Mucosa of stomach (tissue), 1 donor: Measurements from ENCODE around the gene GARIN3.

Source experiments
- H3K27me3 ChIP-seq: one replicate; pipeline ENCODE4 v1.7.0; 2013; ENCODE audit warnings: mild to moderate bottlenecking, low read length; ENCODE audit not compliant: control insufficient read depth, insufficient read depth
- H3K36me3 ChIP-seq: one replicate; pipeline ENCODE4 v1.7.0; 2013; ENCODE audit warnings: low read length; ENCODE audit not compliant: control insufficient read depth, insufficient read depth
- H3K4me1 ChIP-seq: one replicate; pipeline ENCODE4 v1.7.0; 2013; ENCODE audit warnings: mild to moderate bottlenecking, low read length; ENCODE audit not compliant: control insufficient read depth, insufficient read depth
- H3K4me3 ChIP-seq: one replicate; pipeline ENCODE4 v1.7.0; 2013; ENCODE audit warnings: low read length
- H3K9ac ChIP-seq: one replicate; pipeline ENCODE4 v1.7.0; 2013; ENCODE audit warnings: mild to moderate bottlenecking, low read length, moderate library complexity
- H3K9me3 ChIP-seq: one replicate; pipeline ENCODE4 v1.7.0; 2013; ENCODE audit warnings: mild to moderate bottlenecking, low read length, moderate library complexity; ENCODE audit not compliant: control insufficient read depth
- donor health status: Pancreatic carcinoma.

GARIN3 gene

GRCh38 chr5:157121709-157122108, 44.4 kb downstream of the GARIN3 start:
- no peaks in the 10 kb centered on the region for H3K27me3 ChIP-seq
- H3K9me3 ChIP-seq, result no peaks in the 10 kb centered on the region

GRCh38 chr5:157120102-157120501, 46.0 kb downstream of the GARIN3 start:
- no peaks in the 10 kb centered on the region for H3K36me3 ChIP-seq
- no peak overlapping the region for H3K4me3 ChIP-seq
- H3K9me3 ChIP-seq, result no peaks in the 10 kb centered on the region
- no peak overlapping the region for H3K9ac ChIP-seq
- H3K4me1 ChIP-seq, result no peaks in the 10 kb centered on the region
- H3K27me3 ChIP-seq, result no peaks in the 10 kb centered on the region

More at GRCh38 chr5:157121709-157122108, 44.4 kb downstream of the GARIN3 start:
- Histone ChIP-seq H3K36me3 (no peaks in the 10 kb centered on the region), H3K4me1 (no peaks in the 10 kb centered on the region), H3K9ac (no peak overlapping the region), H3K4me3 (no peak overlapping the region)

- Histone ChIP-seq H3K27me3 (no peaks in the 10 kb centered on the region), H3K9ac (no peak overlapping the region), H3K9me3 (no peaks in the 10 kb centered on the region), H3K4me1 (no peaks in the 10 kb centered on the region), H3K36me3 (no peaks in the 10 kb centered on the region), H3K4me3 (no peak overlapping the region)
These were observed 49.5 kb downstream of the GARIN3 start for GRCh38 chr5:157116483-157116954.

DNA sequence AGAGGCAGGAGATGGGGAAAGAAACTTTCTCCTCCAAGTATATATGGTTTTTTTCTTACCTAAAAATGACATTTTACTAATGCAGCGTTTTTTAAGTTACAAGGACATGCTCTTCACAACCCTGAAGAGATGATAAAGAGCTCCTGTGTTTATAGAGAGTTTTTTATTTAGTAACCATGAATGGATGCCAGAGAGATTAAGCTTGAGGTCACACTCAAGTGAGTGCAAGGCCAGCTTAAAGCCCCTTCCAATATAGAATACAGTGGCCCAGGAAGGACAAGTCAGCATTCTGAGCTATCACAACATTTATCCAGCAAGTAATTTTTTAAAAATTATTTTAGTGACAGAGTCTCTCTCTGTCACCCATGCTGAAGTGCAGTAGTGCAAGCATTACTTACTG, 50.6 kb downstream of the GARIN3 start:
- Histone ChIP-seq H3K4me3 (no peak overlapping the region), H3K4me1 (no peaks in the 10 kb centered on the region), H3K9me3 (no peaks in the 10 kb centered on the region), H3K36me3 (no peaks in the 10 kb centered on the region), H3K9ac (no peak overlapping the region), H3K27me3 (no peaks in the 10 kb centered on the region)

GRCh38 chr5:157115012-157115411, 51.1 kb downstream of the GARIN3 start:
- Histone ChIP-seq H3K9ac (no peak overlapping the region), H3K9me3 (no peaks in the 10 kb centered on the region), H3K27me3 (no peaks in the 10 kb centered on the region), H3K36me3 (no peaks in the 10 kb centered on the region), H3K4me1 (no peaks in the 10 kb centered on the region), H3K4me3 (no peak overlapping the region)

- H3K27me3 ChIP-seq, result no peaks in the 10 kb centered on the region
These were observed 53.1 kb downstream of the GARIN3 start for GRCh38 chr5:157113002-157113401.

More at GRCh38 chr5:157113002-157113401, 53.1 kb downstream of the GARIN3 start:
- Histone ChIP-seq H3K9me3 (no peaks in the 10 kb centered on the region), H3K4me3 (no peak overlapping the region), H3K36me3 (no peaks in the 10 kb centered on the region), H3K4me1 (no peaks in the 10 kb centered on the region), H3K9ac (no peak overlapping the region)
